Trophoblast cell (in vitro differentiated cells and primary cell): ENCODE measurements around the gene CAND1.

Experiments used
- DNase-seq, 2 donors: peaks; one replicate each; pipeline ENCODE4 v3.0.0-alpha.2; 2016
- H2AFZ ChIP-seq: 2 replicates; pipeline ENCODE4 v1.6.1; 2013; ENCODE audit warnings: low read length, moderate library complexity, mild to moderate bottlenecking; ENCODE audit not compliant: insufficient read depth, poor library complexity
- H2AK5ac ChIP-seq: 2 replicates; pipeline ENCODE4 v1.6.1; 2013; ENCODE audit warnings: mild to moderate bottlenecking, low read length
- H2BK120ac ChIP-seq: 2 replicates; pipeline ENCODE4 v1.6.1; 2013; ENCODE audit warnings: low read length, mild to moderate bottlenecking, moderate library complexity; ENCODE audit not compliant: insufficient read depth, poor library complexity
- H2BK12ac ChIP-seq: 2 replicates; pipeline ENCODE4 v1.6.1; 2013; ENCODE audit warnings: mild to moderate bottlenecking, low read length, moderate library complexity
- H2BK5ac ChIP-seq: 2 replicates; pipeline ENCODE4 v1.6.1; 2013; ENCODE audit warnings: low read length, low read depth, moderate library complexity, mild to moderate bottlenecking; ENCODE audit not compliant: poor library complexity
- H3K14ac ChIP-seq: 2 replicates; pipeline ENCODE4 v1.6.1; 2013; ENCODE audit warnings: mild to moderate bottlenecking, low read length
- H3K18ac ChIP-seq: 2 replicates; pipeline ENCODE4 v1.6.1; 2013; ENCODE audit warnings: mild to moderate bottlenecking, low read length
- H3K23ac ChIP-seq: 2 replicates; pipeline ENCODE4 v1.6.1; 2013; ENCODE audit warnings: low read length
- H3K27ac ChIP-seq: 2 replicates; pipeline ENCODE4 v1.5.1; 2013; ENCODE audit warnings: low read depth, mild to moderate bottlenecking, inconsistent platforms, low read length, moderate library complexity
- H3K27me3 ChIP-seq: 2 replicates; pipeline ENCODE4 v1.6.1; 2013; ENCODE audit warnings: inconsistent platforms, mild to moderate bottlenecking, low read length, moderate library complexity; ENCODE audit not compliant: insufficient read depth
- H3K36me3 ChIP-seq, 2 experiments: 1 replicate in 1 of 2; 2 replicates in 1 of 2; pipeline ENCODE4 v1.6.1; 2013; ENCODE audit warnings: low read length in 2 of 2, mild to moderate bottlenecking in 2 of 2, moderate library complexity in 1 of 2; ENCODE audit not compliant: insufficient read depth in 2 of 2, control insufficient read depth in 1 of 2
- H3K4ac ChIP-seq: 2 replicates; pipeline ENCODE4 v1.6.1; 2013; ENCODE audit warnings: low read depth, mild to moderate bottlenecking, low read length, moderate library complexity
- H3K4me1 ChIP-seq, 2 experiments: 1 replicate in 1 of 2; 2 replicates in 1 of 2; pipeline ENCODE4 v1.6.1; 2013; ENCODE audit warnings: low read length in 2 of 2, mild to moderate bottlenecking in 2 of 2, moderate library complexity in 1 of 2; ENCODE audit not compliant: insufficient read depth in 2 of 2, control insufficient read depth in 1 of 2
- H3K4me2 ChIP-seq: 2 replicates; pipeline ENCODE4 v1.6.1; 2013; ENCODE audit warnings: inconsistent platforms, mild to moderate bottlenecking, low read length, moderate library complexity
- H3K4me3 ChIP-seq: 2 replicates; pipeline ENCODE4 v1.5.1; 2013; ENCODE audit warnings: mild to moderate bottlenecking, low read depth, low read length, inconsistent platforms
- H3K79me1 ChIP-seq: one replicate; pipeline ENCODE4 v1.6.1; 2013; ENCODE audit warnings: low read length
- H3K79me2 ChIP-seq: 2 replicates; pipeline ENCODE4 v1.6.1; 2013; ENCODE audit warnings: low read length, mild to moderate bottlenecking; ENCODE audit not compliant: control insufficient read depth, insufficient read depth, poor library complexity
- H3K9ac ChIP-seq: 2 replicates; pipeline ENCODE4 v1.6.1; 2013; ENCODE audit warnings: mild to moderate bottlenecking, low read length
- H3K9me3 ChIP-seq: 2 replicates; pipeline ENCODE4 v1.6.1; 2013; ENCODE audit warnings: low read depth, mild to moderate bottlenecking, control low read depth, inconsistent platforms, low read length; ENCODE audit not compliant: insufficient read depth
- H4K12ac ChIP-seq: 2 replicates; pipeline ENCODE4 v1.6.1; 2013; ENCODE audit warnings: low read depth, mild to moderate bottlenecking, low read length, moderate library complexity
- H4K8ac ChIP-seq: 2 replicates; pipeline ENCODE4 v1.6.1; 2013; ENCODE audit warnings: low read depth, mild to moderate bottlenecking, low read length, moderate library complexity
- H4K91ac ChIP-seq: one replicate; pipeline ENCODE4 v1.6.1; 2013; ENCODE audit warnings: low read depth, mild to moderate bottlenecking, low read length, moderate library complexity
- WGBS: extraction: QIAGEN DNeasy Blood & Tissue Kit; methylation state at CpG from one replicate; pipeline ENCODE4 v1.1.7; 2013; ENCODE audit warnings: missing lambda C conversion rate; ENCODE audit not compliant: insufficient read length, insufficient coverage; ENCODE audit errors: extremely low coverage; 5-methylcytosine and 5-hydroxymethylcytosine counted together

The CAND1 gene

GRCh38 chr12:67245571-67245970, 23.6 kb upstream of the CAND1 start:
- H2BK120ac ChIP-seq: no peak overlapping the region
- H2BK5ac ChIP-seq: no peak overlapping the region
- no peak overlapping the region for H2BK12ac ChIP-seq
- no peak for DNase-seq
- H3K36me3 ChIP-seq: no peaks in the 10 kb centered on the region
- H3K27me3 ChIP-seq: no peaks in the 10 kb centered on the region
- H2AK5ac ChIP-seq: no peak overlapping the region
- no CpG with 5 or more reads among the region's 4 CpGs for WGBS
- no peak overlapping the region for H3K4me2 ChIP-seq
- no peak overlapping the region for H3K14ac ChIP-seq
- H3K23ac ChIP-seq: no peak overlapping the region
- H3K4me1 ChIP-seq: no peaks in the 10 kb centered on the region
- no peaks in the 10 kb centered on the region for H3K79me1 ChIP-seq
- no peak overlapping the region for H4K12ac ChIP-seq
- H3K4ac ChIP-seq: no peak overlapping the region
- no peak overlapping the region for H4K91ac ChIP-seq
- no peak overlapping the region for H3K9ac ChIP-seq
- no peak overlapping the region for H3K18ac ChIP-seq
- no peak overlapping the region for H4K8ac ChIP-seq
- no peaks in the 10 kb centered on the region for H3K9me3 ChIP-seq
- no peak overlapping the region for H3K4me3 ChIP-seq
- no peak overlapping the region for H3K27ac ChIP-seq
- H2AFZ ChIP-seq: no peak overlapping the region
- no peaks in the 10 kb centered on the region for H3K79me2 ChIP-seq

GRCh38 chr12:67251012-67251411, 18.1 kb upstream of the CAND1 start:
- no peak overlapping the region for H3K4me3 ChIP-seq
- no peak overlapping the region for H2AFZ ChIP-seq
- no peak overlapping the region for H4K12ac ChIP-seq
- no peaks in the 10 kb centered on the region for H3K4me1 ChIP-seq
- H2BK5ac ChIP-seq: no peak overlapping the region
- H3K18ac ChIP-seq: no peak overlapping the region
- H2BK12ac ChIP-seq: no peak overlapping the region
- H2BK120ac ChIP-seq: no peak overlapping the region
- no peaks in the 10 kb centered on the region for H3K79me2 ChIP-seq
- no CpG with 5 or more reads among the region's 3 CpGs for WGBS
- no peaks in the 10 kb centered on the region for H3K27me3 ChIP-seq
- no peak overlapping the region for H2AK5ac ChIP-seq
- no peak overlapping the region for H3K4ac ChIP-seq
- no peak overlapping the region for H4K8ac ChIP-seq
- H3K23ac ChIP-seq: no peak overlapping the region
- H3K9ac ChIP-seq: no peak overlapping the region
- no peak overlapping the region for H3K27ac ChIP-seq
- H4K91ac ChIP-seq: no peak overlapping the region
- no peak overlapping the region for H3K14ac ChIP-seq
- H3K79me1 ChIP-seq: no peaks in the 10 kb centered on the region
- H3K4me2 ChIP-seq: no peak overlapping the region
- no peaks in the 10 kb centered on the region for H3K9me3 ChIP-seq
- no peak for DNase-seq
- H3K36me3 ChIP-seq: no peaks in the 10 kb centered on the region

- no peak overlapping the region for H3K4me2 ChIP-seq
- no peak for DNase-seq
- H4K91ac ChIP-seq: no peak overlapping the region
- no peaks in the 10 kb centered on the region for H3K79me2 ChIP-seq
- H2BK5ac ChIP-seq: no peak overlapping the region
- H4K8ac ChIP-seq: no peak overlapping the region
- no peak overlapping the region for H2BK12ac ChIP-seq
- no peak overlapping the region for H3K4me3 ChIP-seq
- no peaks in the 10 kb centered on the region for H3K4me1 ChIP-seq
- H3K79me1 ChIP-seq: no peaks in the 10 kb centered on the region
- H4K12ac ChIP-seq: no peak overlapping the region
- no peak overlapping the region for H3K14ac ChIP-seq
- H3K9ac ChIP-seq: no peak overlapping the region
- H3K23ac ChIP-seq: no peak overlapping the region
- no peaks in the 10 kb centered on the region for H3K36me3 ChIP-seq
- H3K18ac ChIP-seq: no peak overlapping the region
- no peaks in the 10 kb centered on the region for H3K9me3 ChIP-seq
- no peak overlapping the region for H2AFZ ChIP-seq
- H3K27ac ChIP-seq: no peak overlapping the region
- H3K27me3 ChIP-seq: no peaks in the 10 kb centered on the region
- WGBS: no CpG with 5 or more reads among the region's 12 CpGs
- no peak overlapping the region for H3K4ac ChIP-seq
- H2AK5ac ChIP-seq: no peak overlapping the region
- no peak overlapping the region for H2BK120ac ChIP-seq
Measured at GRCh38 chr12:67254372-67255026, 14.7 kb upstream of the CAND1 start.

GRCh38 chr12:67256649-67257048, 12.5 kb upstream of the CAND1 start:
- no peak overlapping the region for H3K18ac ChIP-seq
- H3K79me1 ChIP-seq: no peaks in the 10 kb centered on the region
- no peak overlapping the region for H3K23ac ChIP-seq
- no peak overlapping the region for H4K91ac ChIP-seq
- no peak overlapping the region for H3K4me2 ChIP-seq
- no peak overlapping the region for H3K14ac ChIP-seq
- no peak overlapping the region for H3K27ac ChIP-seq
- no peaks in the 10 kb centered on the region for H3K27me3 ChIP-seq
- H2AK5ac ChIP-seq: no peak overlapping the region
- H3K9me3 ChIP-seq: no peaks in the 10 kb centered on the region
- H3K79me2 ChIP-seq: no peaks in the 10 kb centered on the region
- H4K8ac ChIP-seq: no peak overlapping the region
- no peak overlapping the region for H2BK5ac ChIP-seq
- H3K36me3 ChIP-seq: no peaks in the 10 kb centered on the region
- H3K4ac ChIP-seq: no peak overlapping the region
- no peaks in the 10 kb centered on the region for H3K4me1 ChIP-seq
- H3K9ac ChIP-seq: no peak overlapping the region
- no peak overlapping the region for H2BK12ac ChIP-seq
- WGBS: no CpG with 5 or more reads among the region's 5 CpGs
- no peak overlapping the region for H4K12ac ChIP-seq
- no peak overlapping the region for H3K4me3 ChIP-seq
- no peak overlapping the region for H2AFZ ChIP-seq
- DNase-seq: no peak
- H2BK120ac ChIP-seq: no peak overlapping the region
